Kidney epithelial cell (primary cell): ENCODE measurements around the gene MTMR3. TPM values are rescaled to one million over a fixed set of nuclear protein-coding genes. Genes with fewer than 3 reads are reported as not detected.

Source experiments
- DNase-seq: peaks from one replicate; pipeline ENCODE4 v3.0.0-alpha.2; 2010; ENCODE audit warnings: low read depth
- H3K27me3 ChIP-seq: 2 replicates; pipeline ENCODE4 v1.6.0; 2011; ENCODE audit warnings: low read length; ENCODE audit not compliant: control insufficient read depth, insufficient read depth
- H3K36me3 ChIP-seq: 2 replicates; pipeline ENCODE4 v1.5.1; 2011; ENCODE audit warnings: low read length; ENCODE audit not compliant: control insufficient read depth, insufficient read depth
- H3K4me3 ChIP-seq: 2 replicates; pipeline ENCODE4 v1.5.1; 2011; ENCODE audit warnings: low read depth, mild to moderate bottlenecking, control low read depth, low read length
- CTCF ChIP-seq: IDR thresholded peaks from 2 replicates; pipeline ENCODE4 v1.5.1; 2011; ENCODE audit warnings: mild to moderate bottlenecking, moderate library complexity, low read length, control low read depth, inconsistent platforms; ENCODE audit not compliant: insufficient read depth, poor library complexity, severe bottlenecking
- total RNA-seq: library from RNA; depleted of rRNA; stranded (reverse); fragments of >200 nt; gene quantifications from 2 replicates; pipeline ENCODE4 v1.2.3, GENCODE V29; 2015

The MTMR3 gene
- total RNA-seq, 1 donor from 2014 or later: 31.9 TPM

GRCh38 chr22:30017375-30018223 is 134.6 kb downstream of the MTMR3 start:
- Histone ChIP-seq H3K4me3 (no peak overlapping the region), H3K36me3 (peaks cover 2% of the 10 kb centered on the region), H3K27me3 (no peaks in the 10 kb centered on the region)
- no peak for DNase-seq
- TF ChIP-seq CTCF: no peak

- Histone ChIP-seq H3K4me3 (no peak overlapping the region), H3K36me3 (peaks cover 6% of the 10 kb centered on the region), H3K27me3 (no peaks in the 10 kb centered on the region)
- no peak for DNase-seq
- TF ChIP-seq CTCF: no peak
Observed at GRCh38 chr22:30020511-30020910, 137.5 kb downstream of the MTMR3 start.

GRCh38 chr22:30021338-30021737 is 138.4 kb downstream of the MTMR3 start:
- Histone ChIP-seq H3K36me3 (peaks cover 6% of the 10 kb centered on the region), H3K4me3 (no peak overlapping the region), H3K27me3 (no peaks in the 10 kb centered on the region)
- TF ChIP-seq CTCF: no peak
- DNase-seq: no peak

GRCh38 chr22:30021881-30022619 is 139.1 kb downstream of the MTMR3 start:
- H3K4me3 ChIP-seq: no peak overlapping the region
- H3K36me3 ChIP-seq: peaks cover 6% of the 10 kb centered on the region
- no peak for DNase-seq
- no peaks in the 10 kb centered on the region for H3K27me3 ChIP-seq
- no peak for TF ChIP-seq CTCF

- TF ChIP-seq CTCF: no peak
- Histone ChIP-seq H3K4me3 (no peak overlapping the region), H3K27me3 (no peaks in the 10 kb centered on the region), H3K36me3 (peaks cover 8% of the 10 kb centered on the region)
- DNase-seq: no peak
Observed at GRCh38 chr22:30023099-30023660, 140.2 kb downstream of the MTMR3 start.
